HepG2 (cell line): ENCODE measurements around the gene SEMA3F. TPM values are rescaled to one million over a fixed set of nuclear protein-coding genes. Genes with fewer than 3 reads are reported as not detected.

Experiments used
- ATAC-seq: fragments of 200-7000 bp; cut with Tn5 transposase; 3 replicates; pipeline ENCODE4 v1.9.1; 2020; ENCODE audit warnings: mild to moderate bottlenecking, moderate library complexity
- BruUV-seq: library from RNA; stranded (reverse); fragments of 400-500 nt; replicated peaks from 2 replicates; lab custom pipeline; 2021; lab: Mats Ljungman, UMichigan
- CTCF ChIA-PET: fragments of 300-600 bp; formaldehyde crosslinking; extraction: SDS; loops from one replicate; lab custom pipeline; 2021; ENCODE audit warnings: low total read pairs, inconsistent platforms, low intra/inter-chr PET ratio; lab: Yijun Ruan, JAX
- POLR2A ChIA-PET: fragments of 350-600 bp; sonication (Branson Sonifier 250); formaldehyde crosslinking; loops from one replicate; lab custom pipeline; 2020; ENCODE audit warnings: antibody characterized with exemption, inconsistent platforms; lab: Yijun Ruan, JAX
- DNase-seq: peaks from one replicate; pipeline ENCODE4 v3.0.0-alpha.2; 2015; ENCODE audit warnings: low spot score
- FAIRE-seq: peaks from 3 replicates; lab custom pipeline; 2011; peaks lifted over from hg19 to GRCh38; lab: Jason Lieb, UNC
- H2AFZ ChIP-seq: one replicate; pipeline ENCODE4 v1.6.1; 2011; ENCODE audit warnings: low read length, inconsistent platforms
- H3K27ac ChIP-seq: fragments of 300-600 bp; 3 replicates; pipeline ENCODE4 v1.8.0; 2011; ENCODE audit warnings: mixed run types, mild to moderate bottlenecking, mixed read lengths, low read length, inconsistent platforms; ENCODE audit not compliant: insufficient read depth; ENCODE audit errors: extremely low read length
- H3K27me3 ChIP-seq, 2 experiments: fragments of 200-600 bp in 1 of 2; 2 replicates in 1 of 2; 3 replicates in 1 of 2; pipeline versions ENCODE4 v1.6.0 to v1.8.0; 2011; ENCODE audit warnings: low read length in 2 of 2, mild to moderate bottlenecking in 2 of 2, moderate library complexity in 2 of 2, inconsistent platforms in 1 of 2; ENCODE audit not compliant: insufficient read depth in 2 of 2, control insufficient read depth in 1 of 2
- H3K36me3 ChIP-seq, 2 experiments: fragments of 200-600 bp in 1 of 2; replicated peaks in 1 of 2; 2 replicates in 1 of 2; 3 replicates in 1 of 2; pipeline versions ENCODE4 v1.5.1 to v1.8.0; 2011; ENCODE audit warnings: low read length in 2 of 2, inconsistent platforms in 1 of 2; ENCODE audit not compliant: insufficient read depth in 2 of 2, control insufficient read depth in 1 of 2
- H3K4me1 ChIP-seq: 2 replicates; pipeline ENCODE4 v1.5.1; 2012; ENCODE audit warnings: low read length, inconsistent platforms; ENCODE audit not compliant: insufficient read depth
- H3K4me2 ChIP-seq: 2 replicates; pipeline ENCODE4 v1.6.0; 2011; ENCODE audit warnings: low read depth, low read length, inconsistent platforms
- H3K4me3 ChIP-seq, 3 experiments: fragments of 200-600 bp in 1 of 3; sonication (generic), shearing (Covaris generic) in 1 of 3; replicated peaks in 1 of 3; 2 replicates each; pipeline ENCODE4 v1.5.1; 2011 to 2016; ENCODE audit warnings: low read length in 3 of 3, inconsistent platforms in 2 of 3, low read depth in 2 of 3, mild to moderate bottlenecking in 2 of 3, control low read depth in 1 of 3, mixed read lengths in 1 of 3; ENCODE audit not compliant: insufficient read depth in 1 of 3
- H3K79me2 ChIP-seq: one replicate; pipeline ENCODE4 v1.6.1; 2011; ENCODE audit warnings: low read length, inconsistent platforms; ENCODE audit not compliant: insufficient read depth
- H3K9ac ChIP-seq: 2 replicates; pipeline ENCODE4 v1.6.0; 2011; ENCODE audit warnings: mild to moderate bottlenecking, low read depth, low read length, inconsistent platforms; ENCODE audit not compliant: insufficient read depth
- H3K9me3 ChIP-seq: 2 replicates; pipeline ENCODE4 v1.5.1; 2012; ENCODE audit warnings: mild to moderate bottlenecking, low read length
- H4K20me1 ChIP-seq: 2 replicates; pipeline ENCODE4 v1.6.0; 2011; ENCODE audit warnings: inconsistent platforms, mild to moderate bottlenecking, low read length, moderate library complexity; ENCODE audit not compliant: insufficient read depth
- HNRNPK ChIP-seq: fragments of 200-400 bp; formaldehyde crosslinking; IDR thresholded peaks from 2 replicates; pipeline ENCODE4 v1.6.1; 2018; ENCODE audit warnings: low read length, low read depth, moderate library complexity, mild to moderate bottlenecking; ENCODE audit not compliant: poor library complexity, severe bottlenecking
- SRSF1 ChIP-seq: fragments of 200-400 bp; formaldehyde crosslinking; optimal IDR thresholded peaks from 2 replicates; pipeline ENCODE3; 2017; ENCODE audit warnings: mild to moderate bottlenecking, low read depth, low read length, moderate library complexity
- ZFP36L1 ChIP-seq: sonication (generic); formaldehyde crosslinking; IDR thresholded peaks from 2 replicates; pipeline ENCODE4 v1.8.0; 2022; ENCODE audit warnings: mild to moderate bottlenecking, missing genetic modification reagents, moderate library complexity
- ZFP90 ChIP-seq: sonication (generic); formaldehyde crosslinking; IDR thresholded peaks from 2 replicates; pipeline ENCODE4 v1.8.0; 2022; ENCODE audit warnings: missing genetic modification reagents, mild to moderate bottlenecking, inconsistent platforms, borderline replicate concordance
- ZNF7 ChIP-seq: IDR thresholded peaks from 2 replicates; pipeline ENCODE4 v1.6.1; 2016; ENCODE audit warnings: missing biosample characterization, missing genetic modification reagents
- WGBS: methylation state at CpG from one replicate; pipeline ENCODE4 v1.1.6; 2017; ENCODE audit warnings: low lambda C conversion rate; 5-methylcytosine and 5-hydroxymethylcytosine counted together
- in situ Hi-C: cut with HindIII; loops from 2 replicates; pipeline ENCODE4 v1.10.0; 2017; ENCODE audit warnings: low pct_unique_long_range_greater_than_20kb; ENCODE audit not compliant: extremely low pct_ligation_motif_present
- intact Hi-C: fragments of 100-400 bp; cut with micrococcal nuclease; formaldehyde crosslinking; loops from one replicate; pipeline ENCODE4 v1.10.0; 2022; ENCODE audit not compliant: unreplicated experiment
- polyA plus RNA-seq, 8 experiments: library from polyadenylated mRNA; depleted of rRNA in 3 of 8; stranded (reverse) in 7 of 8; unstranded in 1 of 8; fragments of >200 nt; fragmentation: Illumina TruSeq in 4 of 8; extraction: Trizol in 4 of 8; gene quantifications; 2 replicates each; pipeline versions ENCODE4 v1.2.1 to v1.2.3, GENCODE V29; 2011 to 2016; ENCODE audit warnings: low read depth in 4 of 8, missing spikeins in 1 of 8, mixed read lengths in 1 of 8; ENCODE audit not compliant: insufficient read depth in 1 of 8
- total RNA-seq, 5 experiments: library from RNA; depleted of rRNA; stranded (reverse); fragments of >200 nt; fragmentation: Illumina TruSeq; extraction: Trizol; gene quantifications; 2 replicates each; pipeline ENCODE4 v1.2.3, GENCODE V29; 2016; ENCODE audit warnings: low read depth in 1 of 5

SEMA3F gene
- total and polyA plus RNA-seq, 2 of the 13 experiments (the other 11 are each of a cell fraction or from before 2014, with no cell fraction given) = 7.6 to 17.2 TPM

- H3K79me2 ChIP-seq = no peaks in the 10 kb centered on the region
- no peaks in the 10 kb centered on the region for H3K9me3 ChIP-seq
- no peak overlapping the region for H3K9ac ChIP-seq
- no peaks in the 10 kb centered on the region for H3K4me1 ChIP-seq
- FAIRE-seq (no peak), ATAC-seq (no peak), DNase-seq (no peak)
- H4K20me1 ChIP-seq = no peaks in the 10 kb centered on the region
- in situ Hi-C loops = no loop called here
- no peak overlapping the region for H2AFZ ChIP-seq
- H3K36me3 ChIP-seq = peaks cover 49 to 94% of the 10 kb centered on the region in 2 experiments
- POLR2A ChIA-PET = no interaction called here
- no peaks in the 10 kb centered on the region for H3K27me3 ChIP-seq
- H3K4me2 ChIP-seq = no peak overlapping the region
- 97% methylated on average over 5 of the region's 5 CpGs for WGBS
- no peak for TF ChIP-seq ZNF7 (CRISPR knock-in tag)
- no TSS peak for BruUV-seq
- CTCF ChIA-PET = no interaction called here
- H3K27ac ChIP-seq = no peak overlapping the region
- H3K4me3 ChIP-seq = no peak overlapping the region
- intact Hi-C loops = no loop called here
Observed at GRCh38 chr3:50111757-50112156, 43.4 kb upstream of the SEMA3F start.

- CTCF ChIA-PET = no interaction called here
- Histone ChIP-seq H3K9ac (no peak overlapping the region), H4K20me1 (no peaks in the 10 kb centered on the region), H3K36me3 (peaks cover 51 to 94% of the 10 kb centered on the region in 2 experiments), H3K9me3 (no peaks in the 10 kb centered on the region), H3K4me1 (no peaks in the 10 kb centered on the region), H3K79me2 (no peaks in the 10 kb centered on the region), H3K4me3 (no peak overlapping the region), H3K4me2 (no peak overlapping the region), H3K27ac (no peak overlapping the region), H3K27me3 (no peaks in the 10 kb centered on the region), H2AFZ (no peak overlapping the region)
- TF ChIP-seq SRSF1 (no peak), HNRNPK (no peak), ZFP90 (CRISPR knock-in tag) (no peak), ZFP36L1 (CRISPR knock-in tag) (no peak)
- DNase-seq (no peak), FAIRE-seq (no peak), ATAC-seq (peak; percentile 46; the same call in 2 of the 3 replicates)
- no TSS peak for BruUV-seq
- in situ Hi-C loops = no loop called here
- POLR2A ChIA-PET = no interaction called here
- WGBS = 98% methylated on average over 3 of the region's 3 CpGs
- intact Hi-C loops = no loop called here
Observed at GRCh38 chr3:50112462-50112861, 42.7 kb upstream of the SEMA3F start.
